HG03457 (cell line): ENCODE results near the gene TRDN.

ENCODE experiments used
- ATAC-seq: cut with Tn5 transposase; IDR thresholded peaks from one replicate; pipeline ENCODE4 v1.9.1; 2021; ENCODE audit warnings: moderate number of reproducible peaks; ENCODE audit not compliant: unreplicated experiment

The TRDN gene

DNA sequence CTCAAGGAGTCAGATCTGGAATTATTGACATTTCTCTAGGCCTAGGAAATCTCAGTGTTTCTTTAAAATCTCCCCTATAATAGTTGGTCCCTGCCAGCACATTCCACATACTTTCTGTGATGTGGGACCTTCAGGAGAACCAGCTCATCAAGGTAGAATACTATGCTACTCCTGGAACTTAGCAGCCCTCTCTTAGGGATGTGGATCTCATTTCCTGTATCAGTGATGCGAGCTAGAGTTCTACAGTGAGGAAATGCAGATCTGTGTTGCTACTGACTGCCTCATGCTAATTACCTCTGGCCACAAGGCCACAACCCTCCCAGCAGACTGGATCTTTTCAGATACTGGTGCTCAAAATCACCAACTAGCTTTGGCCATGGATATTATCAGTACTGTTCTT lies 446.9 kb downstream of the TRDN start:
- ATAC-seq: no peak

DNA sequence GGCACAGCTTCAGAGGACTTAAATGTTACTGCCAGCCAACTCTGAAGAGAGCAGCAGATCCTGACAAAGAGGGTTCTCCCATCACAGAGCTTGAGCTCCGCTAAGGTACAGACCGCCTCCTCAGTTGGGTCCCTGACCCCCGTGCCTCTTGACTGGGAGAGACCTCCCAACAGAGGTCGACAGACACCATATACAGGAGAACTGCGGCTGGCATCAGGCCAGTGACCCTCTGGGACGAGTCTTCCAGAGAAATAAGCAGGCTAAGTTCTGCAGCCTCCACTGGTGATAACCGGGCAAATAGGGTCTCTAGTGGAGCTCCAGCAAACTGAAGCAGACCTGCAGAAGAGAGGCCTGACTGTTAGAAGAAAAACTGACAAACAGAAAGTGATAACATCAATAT lies 453.8 kb downstream of the TRDN start:
- no peak for ATAC-seq

- ATAC-seq: no peak
Observed at GRCh38 chr6:123176706-123177105, 460.0 kb downstream of the TRDN start.

- ATAC-seq: no peak
Observed at GRCh38 chr6:123171341-123172115, 465.2 kb downstream of the TRDN start.

DNA sequence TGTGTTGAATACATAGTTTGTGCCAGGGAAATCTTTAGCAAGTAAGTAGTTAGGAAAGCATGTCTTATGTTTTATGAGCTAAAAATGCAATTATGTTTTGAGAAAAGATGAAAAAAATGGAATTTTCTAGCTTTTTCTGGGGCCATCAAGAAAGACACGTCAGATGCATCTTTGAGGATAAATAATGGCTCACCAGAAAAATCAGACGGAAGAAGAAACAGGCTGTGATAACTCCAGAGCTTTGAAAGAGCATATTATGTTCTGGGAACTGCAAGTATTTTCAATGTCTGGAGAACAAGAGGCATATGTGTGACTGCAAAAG lies 467.0 kb downstream of the TRDN start:
- no peak for ATAC-seq

DNA sequence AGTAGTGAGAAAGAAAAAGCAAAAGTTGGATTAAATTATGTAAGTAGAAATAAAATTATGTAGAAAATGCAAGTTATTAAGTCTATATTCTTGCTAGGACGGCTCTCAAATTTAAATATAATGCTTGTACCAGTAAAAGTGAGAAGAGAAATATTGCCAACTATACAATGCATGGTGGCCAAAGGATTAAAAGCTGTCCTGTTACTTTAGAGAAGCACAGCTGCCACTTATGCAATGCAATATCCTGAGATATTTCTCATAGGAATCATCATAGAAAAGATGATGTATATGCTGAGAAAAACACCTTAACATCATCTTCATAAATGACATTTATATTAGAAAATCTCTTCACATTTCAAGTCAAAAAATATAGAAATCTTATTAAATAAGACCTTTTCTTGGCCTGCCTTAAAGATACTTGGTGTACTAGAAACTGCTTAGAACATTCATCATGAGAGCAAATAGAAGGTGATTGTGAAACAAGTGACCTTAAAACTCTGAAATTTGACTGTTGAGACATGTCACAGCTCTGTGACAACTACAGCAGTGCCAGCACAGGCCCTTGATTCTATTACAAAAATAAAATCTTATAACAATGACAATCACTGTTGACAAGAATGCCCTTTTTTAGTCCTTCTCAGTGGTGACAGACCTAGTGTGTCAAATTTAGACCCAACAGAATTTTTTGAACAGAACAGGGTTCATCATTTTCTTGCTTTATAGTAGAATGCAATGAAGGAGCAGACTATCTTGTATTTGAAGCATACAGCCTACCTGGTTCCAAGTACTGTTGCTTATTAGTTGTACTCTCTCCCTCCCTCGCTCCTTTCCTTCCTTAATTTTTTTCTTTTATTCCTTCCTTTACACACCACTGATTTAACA lies 467.6 kb downstream of the TRDN start:
- no peak for ATAC-seq

DNA sequence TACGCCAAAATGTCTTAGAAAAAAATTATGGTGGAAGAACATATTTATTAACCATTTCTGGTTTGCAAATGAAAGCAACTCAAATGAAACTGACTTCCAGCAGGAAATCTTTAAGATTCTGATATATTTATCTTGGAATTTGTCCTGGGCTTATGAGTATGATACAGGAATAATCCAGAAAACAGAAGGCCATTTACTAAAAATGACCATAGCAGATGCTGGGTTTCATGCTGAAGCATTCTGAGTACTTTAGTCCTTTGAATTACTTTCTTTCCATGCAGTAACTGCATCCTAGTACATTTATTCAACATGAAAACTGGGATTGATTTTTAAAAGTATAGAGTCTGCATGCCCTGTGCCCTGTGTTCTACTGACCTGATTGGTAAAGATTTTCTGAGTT lies 468.3 kb downstream of the TRDN start:
- ATAC-seq: no peak
